ENCODE results near the gene ZNF765.
"Not testable (repeated sequence)": the region's sequence is repeated elsewhere in the genome, so short reads cannot be mapped to it uniquely, and the experiment has no call there.

Gene ZNF765

GRCh38 chr19:53422551-53422950 is 27.6 kb downstream of the ZNF765 start:
- DNase-seq (ENCODE audit: low read depth): no peak

GRCh38 chr19:53423074-53423473 is 28.1 kb downstream of the ZNF765 start:
- DNase-seq (ENCODE audit: low read depth): not testable (repeated sequence)

DNA sequence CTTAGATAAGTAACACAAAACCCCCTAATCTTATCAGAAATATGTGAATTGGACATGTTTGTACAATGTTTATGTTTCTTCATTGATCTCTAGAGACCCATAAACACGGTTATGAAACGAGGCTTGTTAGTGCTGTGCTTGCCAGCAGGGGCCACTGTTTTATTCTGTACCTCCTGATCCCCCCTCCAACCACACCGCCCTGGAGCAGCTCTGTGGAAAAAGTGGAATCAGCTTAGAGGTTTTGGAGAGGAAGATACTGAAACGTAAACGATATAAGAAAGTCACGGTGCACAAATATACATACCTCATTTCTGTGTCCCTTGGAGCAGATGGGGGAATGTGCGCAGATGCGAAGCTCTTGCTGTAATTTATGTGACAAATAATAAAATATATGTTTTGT is 28.7 kb downstream of the ZNF765 start:
- DNase-seq (ENCODE audit: low read depth): not testable (repeated sequence)

DNA sequence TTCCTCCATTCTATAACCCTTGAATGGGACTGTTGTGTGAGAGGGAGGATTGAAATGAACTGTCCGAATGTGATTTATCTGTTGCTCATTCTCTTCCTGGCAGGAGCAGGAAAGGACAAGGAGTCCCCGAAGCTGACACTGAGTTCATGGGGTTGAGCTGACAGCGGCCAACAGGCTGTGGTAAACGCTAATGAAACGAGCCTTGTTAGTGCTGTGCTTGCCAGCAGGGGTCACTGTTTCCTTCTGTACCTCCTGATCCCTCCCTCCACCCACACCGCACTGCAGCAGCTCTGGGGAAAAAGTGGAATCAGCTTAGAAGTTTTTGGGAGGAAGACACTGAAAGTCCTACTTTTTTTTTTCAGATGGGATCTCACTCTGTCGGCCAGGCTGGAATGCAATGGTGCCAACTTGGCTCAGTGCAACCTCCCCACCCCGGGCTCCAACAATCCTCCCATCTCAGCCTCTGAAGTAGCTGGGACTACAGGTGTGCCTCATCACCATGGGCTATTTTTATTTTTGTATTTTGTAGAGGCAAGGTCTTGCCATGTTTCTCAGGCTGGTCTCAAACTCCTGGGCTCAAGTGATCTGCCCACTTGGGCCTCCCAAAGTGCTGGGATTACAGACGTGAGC is 30.1 kb downstream of the ZNF765 start:
- peak; percentile 43 for DNase-seq (ENCODE audit: low read depth)

GRCh38 chr19:53431399-53432087 is 36.6 kb downstream of the ZNF765 start, which contains the start of gene ZNF761:
Gene ZNF761 (plus strand): TSS chr19:53431984. CDS start chr19:53447269, 15,285 bp downstream.
- peak; percentile 97 for DNase-seq (ENCODE audit: low read depth)

GRCh38 chr19:53432088-53432661 is 37.2 kb downstream of the ZNF765 start:
- no peak for DNase-seq (ENCODE audit: low read depth)

- not testable (repeated sequence) for DNase-seq (ENCODE audit: low read depth)
Observed at GRCh38 chr19:53443809-53444208, 48.9 kb downstream of the ZNF765 start.

- DNase-seq (ENCODE audit: low read depth): not testable (repeated sequence)
Observed at GRCh38 chr19:53447196-53447595, 52.2 kb downstream of the ZNF765 start.

DNA sequence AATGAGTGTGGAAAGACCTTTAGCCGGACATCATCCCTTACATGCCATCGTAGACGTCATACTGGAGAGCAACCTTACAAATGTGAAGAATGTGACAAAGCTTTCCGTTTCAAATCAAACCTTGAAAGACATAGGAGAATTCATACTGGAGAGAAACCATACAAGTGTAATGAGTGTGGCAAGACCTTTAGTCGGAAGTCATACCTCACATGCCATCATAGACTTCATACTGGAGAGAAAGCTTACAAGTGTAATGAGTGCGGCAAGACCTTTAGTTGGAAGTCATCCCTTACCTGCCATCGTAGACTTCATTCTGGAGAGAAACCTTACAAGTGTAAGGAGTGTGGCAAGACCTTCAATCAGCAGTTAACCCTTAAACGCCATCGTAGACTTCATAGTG is 60.9 kb downstream of the ZNF765 start:
- DNase-seq (ENCODE audit: low read depth): no peak

- DNase-seq (ENCODE audit: low read depth): not testable (repeated sequence)
Observed at GRCh38 chr19:53460131-53460721, 65.3 kb downstream of the ZNF765 start.

DNA sequence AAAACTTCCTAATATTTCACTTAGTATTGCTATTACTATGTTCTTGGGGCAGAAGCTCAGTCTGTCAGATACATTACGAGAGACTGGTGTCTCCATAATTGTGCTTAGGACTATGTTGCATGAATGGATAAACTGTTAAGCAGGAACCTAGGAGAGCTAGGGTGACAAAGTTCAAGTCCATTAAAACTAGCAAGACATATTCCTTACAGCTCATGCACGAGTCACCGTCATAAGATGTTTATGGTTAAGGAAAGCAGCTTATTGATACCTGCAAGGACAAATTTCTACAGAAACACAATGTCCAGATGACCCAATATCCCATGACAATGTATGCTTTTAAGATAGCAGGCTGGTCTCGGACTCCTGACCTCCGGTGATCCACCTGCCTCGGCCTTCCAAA is 66.9 kb downstream of the ZNF765 start:
- DNase-seq (ENCODE audit: low read depth): no peak

DNA sequence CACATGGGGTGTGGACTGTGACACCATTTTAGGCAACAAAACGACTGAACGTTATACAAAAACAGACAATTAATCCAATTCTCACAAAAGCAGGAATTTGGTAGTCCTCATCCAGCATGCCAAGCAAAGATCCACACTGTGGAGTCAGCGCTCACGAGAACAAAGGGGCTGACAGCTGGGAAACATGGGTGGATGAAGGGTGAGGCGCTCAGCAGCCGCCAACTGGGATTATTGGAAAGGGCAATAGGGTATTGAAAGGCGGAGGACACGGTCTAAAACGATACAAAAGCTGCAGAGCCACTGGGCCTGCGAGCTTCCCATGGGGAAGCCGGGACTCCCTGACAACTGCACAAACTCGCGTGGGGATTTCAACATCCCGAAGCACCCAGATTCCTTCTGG is 67.9 kb downstream of the ZNF765 start:
- DNase-seq (ENCODE audit: low read depth): no peak

DNA sequence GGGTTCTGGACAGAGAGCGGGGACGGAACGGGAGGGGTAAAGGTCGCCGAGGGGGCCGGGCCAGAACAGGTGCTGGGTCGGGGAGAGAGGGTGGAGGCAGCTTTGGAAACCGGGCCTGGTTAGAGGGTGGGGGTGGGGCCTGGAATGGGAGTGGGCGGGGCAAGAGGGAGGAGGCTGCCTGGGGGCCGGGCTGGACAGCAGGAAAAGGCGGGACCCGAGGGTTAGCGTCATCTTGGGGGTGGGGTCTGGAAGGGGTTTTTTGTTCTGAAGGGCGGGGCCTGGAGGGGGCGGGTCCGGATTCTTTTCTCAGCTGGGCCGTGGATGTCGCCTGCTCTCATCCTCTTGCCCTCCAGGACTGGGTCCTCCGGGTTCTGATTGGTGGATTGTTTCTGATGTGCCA is 68.3 kb downstream of the ZNF765 start:
- no peak for DNase-seq (ENCODE audit: low read depth)

GRCh38 chr19:53466726-53467484 is 72.0 kb downstream of the ZNF765 start:
- DNase-seq (ENCODE audit: low read depth): no peak

- DNase-seq (ENCODE audit: low read depth): peak; percentile 96
Observed at GRCh38 chr19:53467485-53468262, 72.7 kb downstream of the ZNF765 start, which contains the start of gene ZNF813. Gene ZNF813 (plus strand): TSS chr19:53467733. CDS start chr19:53483823, 16,090 bp downstream.

DNA sequence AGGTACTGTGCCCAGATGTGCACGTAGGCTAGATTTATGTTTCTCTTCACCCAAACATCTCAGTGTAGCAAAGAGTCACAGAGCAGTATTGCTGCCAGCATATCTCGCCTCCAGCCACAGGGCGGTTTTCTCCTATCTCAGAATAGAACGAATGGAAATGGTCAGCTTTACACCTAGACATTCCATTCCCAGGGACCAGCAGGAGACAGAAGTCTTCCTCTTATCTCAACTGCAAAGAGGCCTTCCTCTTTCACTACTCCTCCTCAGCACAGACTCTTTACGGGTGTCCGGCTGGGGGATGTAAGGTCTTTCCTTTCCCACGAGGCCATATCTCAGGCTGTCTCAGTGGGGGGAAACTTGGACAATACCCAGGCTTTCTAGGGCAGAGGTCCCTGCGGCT is 73.7 kb downstream of the ZNF765 start:
- not testable (repeated sequence) for DNase-seq (ENCODE audit: low read depth)

GRCh38 chr19:53471916-53472315 is 77.0 kb downstream of the ZNF765 start:
- DNase-seq (ENCODE audit: low read depth): no peak

DNA sequence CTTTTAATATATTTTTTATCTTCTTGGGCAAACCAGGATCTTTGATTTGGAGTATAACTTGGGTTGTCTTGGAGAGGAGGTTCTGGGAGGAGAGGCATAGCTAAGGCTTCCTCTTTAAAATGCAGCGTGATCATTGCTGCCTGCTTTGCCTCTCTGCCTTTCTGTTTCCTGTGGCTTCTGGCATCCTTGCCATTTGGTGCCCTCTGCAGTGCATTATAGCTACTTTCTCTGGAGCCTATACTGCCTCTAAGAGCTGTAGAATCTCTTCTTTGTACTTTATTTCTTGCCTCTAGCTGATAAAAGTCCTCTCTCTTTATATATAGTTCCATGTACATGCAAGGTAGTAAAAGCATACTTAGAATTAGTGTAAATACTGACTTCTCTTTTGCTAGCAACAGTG is 79.9 kb downstream of the ZNF765 start:
- not testable (repeated sequence) for DNase-seq (ENCODE audit: low read depth)

DNA sequence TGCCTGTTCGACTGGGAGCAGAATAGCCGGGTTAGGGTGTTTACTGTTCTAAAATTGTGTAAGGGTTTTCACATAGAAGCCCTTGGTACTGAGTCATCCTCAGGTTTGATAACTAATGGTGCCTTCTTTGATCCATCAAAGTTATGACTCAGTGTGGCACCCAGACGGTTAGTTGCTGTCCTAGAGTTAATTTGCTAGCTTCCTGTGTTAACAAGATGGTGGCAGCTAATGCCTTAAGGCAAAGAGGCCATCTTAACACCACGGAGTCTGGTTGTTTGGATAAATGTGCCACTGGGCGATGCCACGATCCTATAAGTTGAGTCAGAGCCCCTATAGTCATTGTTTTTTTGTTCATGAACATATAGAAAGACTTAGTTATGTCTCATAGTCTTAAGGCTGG is 80.5 kb downstream of the ZNF765 start:
- DNase-seq (ENCODE audit: low read depth): not testable (repeated sequence)

Measured in stimulated activated CD8-positive, alpha-beta memory T cell treated with anti-CD3 and anti-CD28 coated beads, Interleukin-15, amount 100 ng/mL, for 24 hours (primary cell).